Heart right ventricle (tissue), 16 donors: ENCODE measurements around the gene MAPT. TPM values are rescaled to one million over a fixed set of nuclear protein-coding genes. Genes with fewer than 3 reads are reported as not detected.

Source experiments
- ATAC-seq, 8 donors: fragments of 200-7000 bp; cut with Tn5 transposase; one replicate each; pipeline ENCODE4 v1.9.1; 2020; ENCODE audit warnings: mild to moderate bottlenecking in 8 of 8, moderate library complexity in 8 of 8, moderate number of reproducible peaks in 1 of 8
- DNase-seq, 2 donors: peaks; one replicate each; pipeline ENCODE4 v3.0.0-alpha.2; 2020
- H3K27ac ChIP-seq, 10 donors: fragments of 200-600 bp; sonication (generic) in 2 of 10; one replicate each; pipeline versions ENCODE4 v1.5.0 to v1.8.0; 2020 to 2022; ENCODE audit warnings: mild to moderate bottlenecking in 3 of 10
- H3K27me3 ChIP-seq, 7 donors: fragments of 200-600 bp; one replicate each; pipeline ENCODE4 v1.8.0; 2021 to 2022; ENCODE audit warnings: mild to moderate bottlenecking in 2 of 7
- H3K36me3 ChIP-seq, 9 donors: fragments of 200-600 bp; sonication (generic) in 1 of 9; one replicate each; pipeline versions ENCODE4 v1.5.0 to v1.8.0; 2020 to 2022; ENCODE audit warnings: mild to moderate bottlenecking in 2 of 9
- H3K4me1 ChIP-seq, 9 donors: fragments of 200-600 bp; sonication (generic) in 1 of 9; one replicate each; pipeline versions ENCODE4 v1.5.0 to v1.8.0; 2020 to 2022; ENCODE audit warnings: mild to moderate bottlenecking in 4 of 9
- H3K4me3 ChIP-seq, 10 donors: fragments of 200-600 bp; sonication (generic) in 2 of 10; one replicate each; pipeline versions ENCODE4 v1.5.0 to v1.8.0; 2020 to 2022; ENCODE audit warnings: mild to moderate bottlenecking in 7 of 10, moderate library complexity in 2 of 10
- H3K9me3 ChIP-seq, 11 donors: fragments of 200-600 bp in 10 of 11; sonication (generic) in 2 of 11; one replicate each; pipeline versions ENCODE4 v1.5.0 to v1.8.0; 2013 to 2022; ENCODE audit warnings: mild to moderate bottlenecking in 2 of 11, control low read depth in 1 of 11, moderate library complexity in 1 of 11
- CTCF ChIP-seq, 9 donors: fragments of 200-600 bp; sonication (generic) in 2 of 9; IDR thresholded peaks; one replicate each; pipeline versions ENCODE4 v1.5.0 to v1.8.0; 2021 to 2022; ENCODE audit warnings: antibody characterized with exemption in 9 of 9, mild to moderate bottlenecking in 5 of 9, moderate library complexity in 1 of 9
- WGBS, 2 donors: extraction: QIAGEN DNeasy Blood & Tissue Kit; methylation state at CpG; one replicate each; pipeline ENCODE4 v1.1.7; 2013; ENCODE audit warnings: inconsistent platforms in 1 of 2; 5-methylcytosine and 5-hydroxymethylcytosine counted together
- intact Hi-C, 10 donors: fragments of 100-400 bp; cut with DNase I; formaldehyde crosslinking; loops; one replicate each; pipeline versions ENCODE4 v1.11.1 to v1.14.2; 2022
- polyA plus RNA-seq, 2 donors: library from polyadenylated mRNA; stranded (reverse); fragments of 200-250 nt; gene quantifications; one replicate each; pipeline ENCODE4 v1.2.3, GENCODE V29; 2013
- total RNA-seq, 10 donors: library from RNA; stranded (reverse); fragmentation: NEBNext Ultra II Directional in 3 of 10; extraction: Animal tissue kit (Norgen Biotek cat#: 25700) in 3 of 10; gene quantifications; one replicate each; pipeline versions ENCODE4 v1.2.1 to v1.2.4, GENCODE V29; 2021 to 2023
- donor health status: Arrhythmogenic right ventricular cardiomyopathy.
- donor health status: ischemic (EF 13 %, LVEDD 7.1; RV severe dilation, severe dysfunction).
- donor health status: healthy with polysubstance abuse.
- donor health status: DM: no; HTN: yes; CAD: no.
- donor health status: DM: no; HTN: no; CAD: no.
- donor health status: ischemic (EF 25% LVEDD 6.9; RV normal size, moderate dysfunction).
- donor health status: ischemic (EF 25% LVEDD 5.7; RV mildly dilated, moderate dysfunction).
- donor health status: healthy.
- donor health status: DM: yes; HTN: yes; CAD: no.
- donor health status: Ischemic cardiomyopathy.
- donor health status: ischemic (EF 35%, LVEDD 5.7; RV mildly dilated, moderate dysfunction).
- donor health status: nonischemic (EF 11% LVEDD 7.7; RV severe dilation, severe dysfunction).
- donor health status: DM: yes; HTN: yes; CAD: no.
- donor health status: PGD.
- donor health status: ischemic (EF 29% LVEDD 5.4; RV normal size, mild dysfunction).
- donor health status: nonischemic (EF 23%, LVEDD 6.1; RV moderate dilation, normal function).

The MAPT gene
- total and polyA plus RNA-seq, 12 donors: 0.90 to 63.3 (median 32.5) TPM

GRCh38 chr17:45966606-45967280 is 72.4 kb downstream of the MAPT start:
- intact Hi-C loops: no loop called here
- 38 to 44% methylated on average over 2 of the region's 2 CpGs for WGBS, 2 donors

GRCh38 chr17:45967378-45967777 is 73.0 kb downstream of the MAPT start:
- no peak overlapping the region for H3K4me3 ChIP-seq
- H3K27me3 ChIP-seq: peaks cover 0 to 4% (median 0%) of the 10 kb centered on the region in 7 donors
- no peak for ATAC-seq
- H3K9me3 ChIP-seq: peaks cover 0 to 2% (median 0%) of the 10 kb centered on the region in 11 donors
- intact Hi-C loops: no loop called here
- peaks cover 0 to 6% (median 0%) of the 10 kb centered on the region in 9 donors for H3K4me1 ChIP-seq
- H3K27ac ChIP-seq: no peak overlapping the region
- DNase-seq: no peak
- WGBS, 2 donors: 82 to 86% methylated on average over 5 of the region's 5 CpGs
- no peaks in the 10 kb centered on the region for H3K36me3 ChIP-seq
- TF ChIP-seq CTCF (IDR thresholded peaks at IDR 0.05): no peak

More at GRCh38 chr17:45966606-45967280, 72.4 kb downstream of the MAPT start:
- Histone ChIP-seq H3K4me1 (peaks cover 0 to 6% (median 0%) of the 10 kb centered on the region in 9 donors), H3K27me3 (peaks cover 0 to 4% (median 0%) of the 10 kb centered on the region in 7 donors), H3K36me3 (no peaks in the 10 kb centered on the region), H3K27ac (no peak overlapping the region), H3K9me3 (no peaks in the 10 kb centered on the region), H3K4me3 (no peak overlapping the region)
- ATAC-seq (no peak), DNase-seq (no peak)
- TF ChIP-seq CTCF (IDR thresholded peaks at IDR 0.05): no peak

GRCh38 chr17:45968732-45969131 is 74.4 kb downstream of the MAPT start:
- Histone ChIP-seq H3K4me1 (peaks cover 0 to 6% (median 0%) of the 10 kb centered on the region in 9 donors), H3K27me3 (peaks cover 0 to 4% (median 0%) of the 10 kb centered on the region in 7 donors), H3K27ac (no peak overlapping the region), H3K9me3 (peaks cover 0 to 5% (median 0%) of the 10 kb centered on the region in 11 donors), H3K36me3 (no peaks in the 10 kb centered on the region), H3K4me3 (no peak overlapping the region)
- TF ChIP-seq CTCF (IDR thresholded peaks at IDR 0.05): no peak
- WGBS, 2 donors: 76 to 79% methylated on average over 2 of the region's 2 CpGs
- DNase-seq (no peak), ATAC-seq (no peak)
- intact Hi-C loops: no loop called here

- intact Hi-C loops: no loop called here
- WGBS, 2 donors: 89 to 91% methylated on average over 2 of the region's 2 CpGs
- Histone ChIP-seq H3K27ac (no peak overlapping the region), H3K4me3 (no peak overlapping the region), H3K27me3 (peaks cover 0 to 4% (median 0%) of the 10 kb centered on the region in 7 donors), H3K9me3 (peaks cover 0 to 5% (median 0%) of the 10 kb centered on the region in 11 donors), H3K4me1 (peaks cover 0 to 6% (median 0%) of the 10 kb centered on the region in 9 donors), H3K36me3 (no peaks in the 10 kb centered on the region)
- ATAC-seq (no peak), DNase-seq (no peak)
- TF ChIP-seq CTCF (IDR thresholded peaks at IDR 0.05): no peak
Observed at GRCh38 chr17:45969726-45970125, 75.4 kb downstream of the MAPT start.
